NCI-H1930 (cell line): Measurements from ENCODE around the gene RNF44.
"Not testable (repeated sequence)": the region's sequence is repeated elsewhere in the genome, so short reads cannot be mapped to it uniquely, and the experiment has no call there.

ENCODE experiments used
- DNase-seq, 2 experiments: peaks; one replicate each; lab custom pipeline; 2025; lab: John Stamatoyannopoulos, UW

The RNF44 gene

GRCh38 chr5:176552332-176552869 is 15.2 kb upstream of the RNF44 start:
- DNase-seq, result no peak

GRCh38 chr5:176550937-176551336 is 13.7 kb upstream of the RNF44 start:
- not testable (repeated sequence) for DNase-seq

GRCh38 chr5:176550275-176550831 is 13.2 kb upstream of the RNF44 start:
- DNase-seq, result no peak

- DNase-seq, result no peak
Observed at GRCh38 chr5:176549871-176550270, 12.7 kb upstream of the RNF44 start.

GRCh38 chr5:176548967-176549444 is 11.8 kb upstream of the RNF44 start, which contains the start of gene CDHR2:
Gene CDHR2, plus strand, starts transcription at chr5:176549342. Its CDS starts 16,011 bp downstream, at chr5:176565353.
- DNase-seq, result no peak

- no peak for DNase-seq
Observed at GRCh38 chr5:176547802-176548201, 10.6 kb upstream of the RNF44 start.

- DNase-seq, result no peak
Observed at GRCh38 chr5:176545737-176546509, 8.7 kb upstream of the RNF44 start.

GRCh38 chr5:176545388-176545736 is 8.2 kb upstream of the RNF44 start:
- DNase-seq, result no peak

- peak; percentile 19 to 63 for DNase-seq
Observed at GRCh38 chr5:176543428-176544182, 6.4 kb upstream of the RNF44 start.

GRCh38 chr5:176542596-176543427 is 5.6 kb upstream of the RNF44 start:
- DNase-seq, result peak in 1 of 2 experiments; percentile 46

- no peak for DNase-seq
Observed at GRCh38 chr5:176542135-176542595, 5.0 kb upstream of the RNF44 start.

GRCh38 chr5:176541338-176542134 is 4.3 kb upstream of the RNF44 start:
- no peak for DNase-seq

GRCh38 chr5:176540956-176541337 is 3.7 kb upstream of the RNF44 start:
- no peak for DNase-seq

- peak in 1 of 2 experiments; percentile 32 for DNase-seq
Observed at GRCh38 chr5:176540476-176540899, 3.3 kb upstream of the RNF44 start.

- no peak for DNase-seq
Observed at GRCh38 chr5:176538989-176539384, 1.8 kb upstream of the RNF44 start.

- no peak for DNase-seq
Observed at GRCh38 chr5:176538230-176538988, 1.2 kb upstream of the RNF44 start.

- peak; percentile 92 to 94 for DNase-seq
Observed at GRCh38 chr5:176537554-176538229, 490 bp upstream of the RNF44 start.

GRCh38 chr5:176536132-176536901 is 885 bp downstream of the RNF44 start:
- peak; percentile 26 to 32 for DNase-seq
